NCI-H1436 treated with DMSO at 0.1 percent for 48 hours (cell line): ENCODE results near the gene UBE2H.
A peak's percentile ranks its signal among the peaks of the same experiment; 100 is the strongest.
"Not testable (repeated sequence)": the region's sequence is repeated elsewhere in the genome, so short reads cannot be mapped to it uniquely, and the experiment has no call there.

Experiments
- DNase-seq: peaks from one replicate; lab custom pipeline; 2025; lab: John Stamatoyannopoulos, UW

Gene UBE2H

DNA sequence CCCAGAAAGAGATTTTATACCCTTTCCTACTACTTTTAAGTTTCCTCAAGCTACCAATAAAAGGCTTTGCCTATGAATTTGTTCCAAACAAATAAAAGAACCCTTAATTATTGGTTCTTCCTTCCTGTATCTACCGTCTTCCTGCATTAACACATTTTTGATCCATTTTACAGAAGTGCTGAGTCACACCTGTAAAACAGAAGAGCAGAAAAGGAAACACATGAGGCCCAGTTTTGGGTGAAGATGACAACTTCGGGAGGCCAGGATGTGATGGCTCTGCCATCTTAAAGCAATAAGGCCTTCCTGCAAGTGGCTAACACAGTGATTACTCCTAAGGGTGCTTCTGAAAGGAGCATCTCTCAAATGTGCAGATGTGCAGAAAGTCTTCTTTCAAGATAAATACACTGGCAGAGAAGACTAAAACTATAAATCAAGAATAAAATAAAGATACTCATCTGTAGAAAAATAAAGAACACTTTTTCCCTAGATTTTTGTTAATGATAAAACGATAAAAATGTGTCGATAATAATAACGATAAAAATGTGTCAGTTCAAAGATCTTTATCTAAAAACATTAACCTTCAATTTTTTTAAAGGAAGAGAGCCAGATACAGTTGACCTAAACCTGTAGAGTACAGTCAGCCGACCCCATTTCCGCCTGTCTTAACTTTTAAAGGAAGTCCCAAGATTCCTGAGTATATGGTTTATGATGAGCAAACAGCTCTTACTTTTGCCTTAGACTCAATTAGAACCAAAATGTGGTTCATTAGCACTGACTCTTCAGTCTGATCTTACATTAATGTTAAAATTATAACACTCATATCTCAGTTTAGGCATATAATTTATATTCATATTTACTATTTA lies 108.6 kb downstream of the UBE2H start:
- DNase-seq: no peak

DNA sequence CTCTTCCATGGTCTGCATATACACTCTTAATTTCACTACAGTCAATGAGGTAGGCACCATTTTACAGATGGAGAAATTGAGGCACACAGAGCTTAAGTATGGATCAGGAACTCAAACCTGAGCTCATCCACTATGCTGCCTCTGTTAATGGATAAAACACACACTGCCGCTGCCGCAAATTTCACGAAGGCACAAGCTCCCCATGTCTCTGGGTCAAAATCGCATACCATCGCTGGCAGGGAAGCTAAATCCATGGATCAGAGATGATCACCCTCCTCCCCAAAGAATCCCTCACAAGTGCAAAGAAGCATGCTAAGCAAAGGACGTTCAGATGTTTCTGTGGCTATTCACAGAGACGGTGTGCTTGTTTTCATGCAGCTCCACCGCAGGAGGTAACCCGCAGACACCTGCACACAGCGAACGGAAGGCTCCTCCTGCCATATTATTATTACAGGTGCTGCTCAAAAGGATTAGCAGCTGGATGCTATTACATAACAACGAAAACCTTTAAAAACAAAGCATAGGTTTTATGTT lies 109.3 kb downstream of the UBE2H start:
- no peak for DNase-seq

DNA sequence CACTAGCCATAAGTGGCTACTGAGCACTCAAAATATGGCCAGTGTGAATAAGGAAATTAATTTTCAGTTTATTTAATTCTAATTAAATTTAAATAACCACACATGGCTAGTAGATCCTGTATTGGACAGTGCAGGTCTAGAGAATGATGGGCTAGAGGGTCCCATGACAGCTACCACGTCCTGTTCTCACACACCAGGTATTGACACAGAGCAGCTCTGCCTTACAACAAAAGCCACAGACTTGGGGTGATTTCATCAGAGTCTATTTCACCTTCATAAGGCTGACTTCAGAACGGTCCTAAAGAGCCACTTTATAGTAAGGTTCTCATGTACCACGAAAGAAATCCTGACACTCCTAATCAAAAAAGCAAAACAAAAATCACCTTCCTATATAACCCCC lies 111.3 kb downstream of the UBE2H start:
- no peak for DNase-seq

DNA sequence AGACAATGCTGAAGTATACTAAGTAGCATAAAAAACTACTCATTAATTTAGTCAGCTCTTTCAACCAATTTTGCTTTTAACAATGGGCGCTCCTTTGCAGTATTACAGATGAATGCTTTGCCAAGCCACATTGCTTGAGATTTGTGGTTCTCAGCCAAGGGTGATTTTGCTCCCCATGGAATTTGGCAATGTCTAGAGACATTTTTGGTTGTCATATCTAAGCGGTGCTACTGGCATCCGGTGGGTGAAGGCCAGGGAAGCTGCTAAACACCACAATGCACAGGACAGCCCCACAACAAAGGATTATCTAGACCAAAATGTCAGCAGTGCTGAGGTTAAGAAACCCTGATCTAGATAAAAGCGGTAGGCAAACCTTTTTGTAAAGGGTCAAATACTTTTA lies 112.0 kb downstream of the UBE2H start:
- no peak for DNase-seq

DNA sequence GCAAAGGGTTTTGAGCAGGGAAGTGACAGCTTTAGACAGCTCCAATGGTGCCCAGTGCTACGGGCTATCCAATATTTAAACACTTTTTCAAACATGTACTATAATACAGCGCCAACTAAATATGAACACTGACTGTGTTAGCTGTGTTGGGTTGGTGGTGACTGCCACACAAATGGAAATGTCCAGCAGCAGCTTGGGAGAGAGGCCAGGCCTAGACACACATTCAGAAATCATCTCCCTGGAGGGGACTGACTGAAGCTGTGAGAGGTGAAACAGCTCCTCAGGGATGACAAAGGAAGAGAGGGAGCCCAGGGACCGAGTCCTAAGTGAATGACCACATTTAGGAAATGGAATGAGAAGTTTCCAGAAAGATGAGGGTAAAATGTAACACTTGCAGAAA lies 115.8 kb downstream of the UBE2H start:
- no peak for DNase-seq

DNA sequence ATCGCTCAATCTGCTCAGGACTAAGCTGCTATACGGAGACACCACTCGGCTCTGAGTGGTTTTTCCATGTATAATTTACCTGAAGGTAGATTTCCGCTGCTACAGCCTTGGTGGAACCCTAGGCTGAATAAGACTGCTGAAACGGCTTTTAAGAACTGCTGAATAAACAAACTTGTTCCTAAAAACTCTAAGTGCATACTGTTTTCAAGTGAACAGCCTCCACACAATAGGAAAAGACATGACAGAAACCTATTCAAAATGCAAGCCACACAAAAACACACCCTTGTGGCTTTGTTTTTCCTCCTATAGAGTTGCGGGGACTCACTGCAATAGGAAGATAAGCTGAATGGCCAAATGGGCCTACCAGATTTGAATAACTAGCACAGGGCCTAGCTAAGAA lies 117.2 kb downstream of the UBE2H start:
- DNase-seq: no peak

DNA sequence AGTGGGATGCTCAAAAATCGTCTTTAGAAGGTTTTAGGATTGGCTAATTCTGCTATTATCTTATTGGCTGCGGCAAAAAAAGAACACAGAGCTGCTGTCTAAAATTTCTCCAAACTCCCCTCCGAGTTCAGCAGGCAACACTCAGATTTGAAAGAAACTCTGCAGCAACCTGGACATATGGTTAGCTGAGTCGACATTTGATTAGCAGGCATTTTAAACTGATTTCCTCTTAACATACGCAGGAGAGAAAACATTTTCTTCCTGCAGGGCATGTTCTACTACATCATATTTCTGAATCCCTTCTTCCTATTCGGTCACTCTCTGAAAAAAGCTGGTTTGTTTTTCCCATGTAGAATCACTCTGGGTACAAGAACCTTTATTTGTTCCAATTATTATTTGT lies 119.4 kb downstream of the UBE2H start:
- DNase-seq: not testable (repeated sequence)

DNA sequence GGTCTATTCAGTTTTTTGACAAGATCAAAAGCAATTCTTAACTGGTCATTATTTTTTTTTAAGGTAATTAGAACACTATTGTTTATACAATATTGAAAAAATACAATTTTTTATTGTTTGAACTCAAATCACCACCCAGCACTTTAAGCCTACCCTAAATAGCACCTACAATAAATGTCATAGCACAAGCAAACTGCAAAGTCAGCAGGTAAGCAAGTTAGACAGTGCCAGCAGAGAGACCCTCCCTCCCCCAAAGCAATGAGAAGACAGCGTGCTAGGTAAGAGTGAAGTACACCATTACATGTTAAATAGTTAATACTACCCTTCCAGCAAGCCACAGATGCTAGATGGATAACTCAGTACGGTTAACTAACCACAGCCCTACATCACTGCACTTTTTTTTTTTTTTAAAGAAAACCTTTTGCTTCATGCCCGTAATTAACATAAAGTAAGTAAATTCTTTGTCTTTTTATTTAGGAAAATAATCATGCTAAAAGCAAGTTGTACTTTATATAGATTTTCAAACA lies 120.0 kb downstream of the UBE2H start:
- DNase-seq: no peak

DNA sequence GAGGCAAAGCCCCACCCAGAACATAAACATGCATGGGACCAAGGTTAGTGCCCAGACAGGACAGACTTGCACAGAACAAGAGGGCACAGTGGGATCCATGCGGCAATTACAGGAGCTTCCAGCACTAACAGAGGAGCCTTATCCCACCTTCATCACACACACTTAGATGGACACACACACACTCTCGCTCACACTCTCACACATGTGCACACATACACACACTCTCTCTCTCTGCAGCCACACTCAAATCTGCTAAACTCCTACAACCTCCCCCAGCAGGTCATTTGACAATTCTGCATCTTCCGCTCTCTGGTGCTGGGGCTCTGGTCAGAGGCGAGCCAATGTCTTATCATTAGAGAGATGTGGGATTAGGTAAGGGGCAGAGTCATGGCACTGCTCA lies 120.5 kb downstream of the UBE2H start:
- no peak for DNase-seq

DNA sequence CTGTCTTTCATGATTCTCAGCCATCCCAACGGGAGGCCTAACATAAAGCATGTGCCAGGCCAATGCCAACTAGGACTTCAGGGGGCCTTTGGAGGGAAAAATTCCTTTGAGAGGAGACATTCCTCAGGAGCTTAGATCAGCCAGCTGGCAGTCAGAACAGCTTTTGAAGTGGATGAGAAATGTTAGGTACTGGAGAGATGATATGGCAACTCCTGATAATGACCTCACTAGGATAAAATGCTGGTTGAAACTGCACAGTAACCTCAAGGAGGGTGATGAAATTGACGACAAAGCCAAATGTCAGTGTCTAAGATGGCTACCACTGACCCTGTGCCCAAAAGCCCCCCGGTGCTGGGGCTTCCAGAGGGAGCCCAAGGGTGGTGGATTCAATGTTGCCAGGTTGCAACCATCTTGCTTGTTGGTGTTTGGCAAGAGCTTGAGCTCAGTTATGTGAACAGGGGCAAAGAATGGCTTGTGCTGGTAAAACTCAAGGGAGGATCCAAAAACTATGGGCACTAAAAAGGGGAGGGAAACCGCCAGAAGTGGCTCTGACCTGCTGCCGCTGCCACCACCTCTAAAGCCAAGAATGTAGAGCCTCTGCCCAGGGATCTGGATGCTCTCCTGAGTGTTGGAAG lies 121.2 kb downstream of the UBE2H start:
- DNase-seq: no peak

DNA sequence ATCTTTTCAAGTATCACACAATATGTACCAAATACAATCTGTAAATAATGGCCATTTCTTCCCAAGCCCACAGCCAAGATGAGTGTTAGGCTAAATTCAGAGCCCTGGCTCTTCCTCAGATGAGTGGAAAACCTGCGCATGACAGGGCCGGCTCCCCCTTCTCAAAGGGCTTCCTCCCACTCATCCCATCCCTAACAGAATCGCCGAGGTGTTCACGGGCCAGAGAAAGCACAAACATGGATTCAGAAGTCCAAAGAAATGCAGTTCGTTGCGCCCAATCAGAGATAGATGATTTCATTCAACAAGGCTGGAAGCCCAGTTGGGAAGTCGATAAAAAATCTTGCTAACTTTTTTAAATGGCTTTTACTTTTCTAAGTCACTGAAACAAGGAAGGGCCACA lies 121.8 kb downstream of the UBE2H start:
- no peak for DNase-seq

DNA sequence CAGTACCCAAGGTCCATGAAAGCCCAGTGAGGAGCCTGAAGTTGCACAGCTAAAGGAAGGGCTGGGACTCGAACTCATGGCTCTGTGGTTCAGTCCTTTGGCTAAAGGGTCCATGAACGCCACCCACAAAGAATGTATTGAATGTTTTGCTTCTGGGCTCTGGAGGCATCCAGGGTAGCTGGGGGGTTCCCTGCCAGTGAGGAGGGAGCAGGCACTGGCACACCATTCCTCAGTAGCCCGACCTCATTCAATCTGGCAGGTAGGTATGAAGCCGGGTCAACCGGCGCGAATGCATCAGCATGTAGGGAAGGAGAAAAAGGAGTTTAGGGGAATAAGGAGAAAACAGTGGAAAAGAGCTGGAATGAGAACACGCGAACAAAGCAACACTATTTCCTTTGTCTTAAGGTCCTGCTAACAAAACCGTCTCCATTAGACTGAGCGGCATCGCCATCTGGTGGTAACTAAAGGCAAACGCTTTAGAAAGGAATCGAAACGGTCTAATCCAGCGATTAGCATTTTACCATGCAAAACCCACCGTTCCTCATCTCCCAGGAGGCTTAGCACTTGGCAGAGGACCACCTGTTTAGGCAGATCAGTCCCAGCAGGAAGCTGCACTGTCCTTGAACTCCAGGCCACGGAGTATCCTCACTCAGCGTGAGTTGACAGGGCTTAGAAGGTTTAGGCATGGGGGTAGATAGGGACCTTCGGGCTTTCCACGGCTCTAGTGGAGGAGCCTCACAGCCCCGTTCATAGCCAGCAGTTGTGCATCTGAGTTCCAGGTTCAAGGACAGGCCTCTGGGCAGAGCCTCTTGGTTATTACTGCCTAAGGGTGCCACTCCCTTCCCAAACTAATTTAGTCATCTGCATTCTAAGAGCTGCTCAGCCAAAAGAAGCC lies 122.8 kb downstream of the UBE2H start:
- peak; percentile 42 for DNase-seq

DNA sequence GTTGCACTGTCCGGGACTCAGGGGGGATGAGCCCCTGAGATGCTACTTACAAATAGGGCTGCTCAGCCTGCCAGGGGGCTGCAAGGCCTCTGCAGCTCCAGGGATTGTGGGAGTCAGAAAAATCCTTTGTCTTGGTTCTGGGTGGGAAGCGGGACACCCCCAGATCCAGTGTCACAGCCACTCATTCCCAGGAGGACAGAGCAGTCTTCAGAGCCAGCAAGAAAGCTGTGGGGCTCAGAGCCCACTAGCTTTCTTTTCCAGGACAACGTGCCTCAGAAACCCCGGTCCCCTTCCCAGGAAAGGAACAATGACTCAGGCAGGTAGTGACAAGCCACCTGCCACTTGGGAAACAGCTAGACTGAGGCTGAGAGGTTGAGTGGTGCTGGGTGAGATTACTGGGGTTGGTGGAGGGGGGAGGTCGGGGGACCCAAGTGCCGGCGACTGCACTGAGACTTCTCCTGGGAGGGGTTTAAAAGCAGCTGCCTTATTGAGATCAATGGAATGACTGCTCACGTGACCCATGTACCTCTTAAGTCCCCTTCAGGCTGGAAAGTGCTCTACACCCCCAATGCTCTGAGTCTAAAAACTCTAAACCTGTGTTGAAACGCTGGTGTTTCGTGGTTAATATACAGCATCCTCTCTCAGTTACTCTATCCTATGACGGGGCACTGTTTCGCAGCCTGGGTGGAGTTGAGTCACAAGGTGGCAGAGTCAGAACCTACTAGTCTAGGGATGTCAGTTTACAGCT lies 123.6 kb downstream of the UBE2H start:
- DNase-seq: peak; percentile 66

DNA sequence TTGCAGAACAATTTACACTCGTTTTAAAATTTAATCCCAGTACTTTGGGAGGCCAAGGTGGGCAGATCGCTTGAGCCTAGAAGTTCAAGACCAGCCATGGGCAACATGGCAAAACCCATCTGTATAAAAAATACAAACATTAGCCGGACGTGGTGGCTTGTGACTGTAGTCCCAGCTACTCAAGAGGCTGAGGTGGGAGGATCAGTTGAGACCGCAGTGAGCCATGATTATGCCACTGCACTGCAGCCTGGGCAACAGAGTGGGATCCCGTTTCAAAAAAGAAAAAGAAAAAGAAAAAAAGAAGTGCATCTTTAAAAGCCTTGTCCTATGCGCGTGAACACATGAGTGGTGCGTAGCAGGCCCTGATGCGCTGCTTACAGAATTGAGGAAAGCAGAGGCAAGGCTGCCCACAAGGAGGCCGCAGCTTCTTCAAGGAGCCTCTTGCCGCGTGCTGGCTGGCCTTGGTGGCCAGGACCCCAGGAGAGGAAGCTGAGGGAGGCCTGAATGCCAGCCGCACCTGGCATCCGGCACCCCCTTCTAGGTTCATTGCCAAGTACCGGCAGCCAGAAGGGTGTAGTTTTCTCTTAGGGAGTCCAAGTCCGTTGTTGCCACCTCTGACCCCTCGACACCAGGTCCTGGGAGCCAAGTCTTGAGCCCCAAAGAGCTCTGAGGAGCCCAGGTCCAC lies 124.5 kb downstream of the UBE2H start:
- no peak for DNase-seq

DNA sequence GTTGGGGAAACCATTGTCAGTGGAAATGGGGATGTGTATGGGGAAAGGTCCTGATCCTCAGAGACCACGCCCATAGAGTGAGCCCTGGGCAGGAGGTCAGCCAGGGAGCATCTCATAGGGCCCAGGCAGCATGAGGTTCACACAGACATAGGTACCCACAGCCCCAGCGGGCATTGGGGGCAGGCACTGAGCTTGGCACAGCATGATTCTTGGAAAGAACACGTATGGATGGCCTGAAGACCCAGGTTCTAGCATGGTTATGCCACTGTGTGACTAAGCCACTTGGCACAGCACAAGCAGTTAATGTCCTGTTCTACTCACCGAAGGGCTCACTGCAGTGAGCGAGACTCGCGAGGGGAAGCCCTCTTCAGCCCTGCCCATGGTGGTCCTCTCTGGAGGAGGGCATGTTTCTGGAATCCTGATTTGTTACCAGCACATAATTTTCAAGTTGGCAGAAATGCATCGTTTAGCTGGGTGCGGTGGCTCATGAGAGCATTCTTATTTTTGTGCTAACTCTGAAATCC lies 125.2 kb downstream of the UBE2H start:
- DNase-seq: no peak

DNA sequence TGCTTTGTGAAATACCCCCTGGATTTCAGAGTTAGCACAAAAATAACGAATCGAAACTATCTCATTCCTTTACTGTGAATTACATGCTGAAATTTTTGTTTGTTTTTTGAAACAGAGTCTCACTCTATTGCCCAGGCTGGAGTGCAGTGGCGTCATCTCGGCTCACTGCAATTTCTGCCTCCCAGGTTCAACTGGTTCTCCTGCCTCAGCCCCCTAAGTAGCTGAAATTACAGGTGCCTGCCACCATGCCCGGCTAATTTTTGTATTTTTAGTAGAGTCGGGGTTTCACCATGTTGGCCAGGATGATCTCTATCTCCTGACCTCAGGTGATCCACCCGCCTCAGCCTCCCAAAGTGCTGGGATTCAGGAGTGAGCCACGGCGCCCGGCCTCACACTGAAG lies 125.9 kb downstream of the UBE2H start:
- DNase-seq: not testable (repeated sequence)

DNA sequence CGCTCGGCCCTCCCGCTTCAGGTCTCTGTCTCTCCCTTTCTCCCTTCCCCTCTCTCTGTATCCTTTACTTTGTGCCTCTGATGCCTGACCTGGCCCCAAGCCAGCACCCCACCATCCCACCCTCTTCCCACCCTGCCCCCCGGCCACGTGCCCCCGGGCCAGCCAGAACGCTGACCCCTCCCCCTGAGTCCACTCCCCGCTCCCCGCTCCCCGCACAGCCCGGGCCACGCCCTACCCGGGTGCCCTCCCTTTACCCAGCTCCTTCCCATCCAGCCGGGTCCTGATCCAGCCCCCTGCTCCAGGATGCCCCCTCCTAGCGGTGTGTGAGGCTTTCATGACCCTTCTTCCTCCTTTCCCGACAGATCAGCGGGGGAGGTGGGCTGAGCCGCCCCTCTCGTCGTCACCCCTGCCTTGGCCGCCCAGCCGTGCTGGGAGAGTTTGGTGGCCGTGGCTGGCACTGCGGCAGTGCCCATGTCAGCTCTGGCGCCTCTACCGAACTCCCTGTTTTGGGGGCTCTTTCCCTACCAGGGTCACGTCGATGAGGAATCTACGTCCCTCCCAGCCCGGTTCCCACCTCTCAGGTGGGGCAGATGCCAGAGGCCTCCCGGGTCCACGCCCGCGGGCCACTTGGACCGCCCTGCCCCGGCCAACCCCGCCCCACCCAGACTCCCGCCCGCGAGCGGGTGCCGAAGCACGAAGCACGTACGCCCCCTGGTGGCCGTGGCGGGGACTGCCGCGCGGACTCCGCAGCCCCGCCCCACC lies 127.4 kb downstream of the UBE2H start:
- peak; percentile 44 for DNase-seq

DNA sequence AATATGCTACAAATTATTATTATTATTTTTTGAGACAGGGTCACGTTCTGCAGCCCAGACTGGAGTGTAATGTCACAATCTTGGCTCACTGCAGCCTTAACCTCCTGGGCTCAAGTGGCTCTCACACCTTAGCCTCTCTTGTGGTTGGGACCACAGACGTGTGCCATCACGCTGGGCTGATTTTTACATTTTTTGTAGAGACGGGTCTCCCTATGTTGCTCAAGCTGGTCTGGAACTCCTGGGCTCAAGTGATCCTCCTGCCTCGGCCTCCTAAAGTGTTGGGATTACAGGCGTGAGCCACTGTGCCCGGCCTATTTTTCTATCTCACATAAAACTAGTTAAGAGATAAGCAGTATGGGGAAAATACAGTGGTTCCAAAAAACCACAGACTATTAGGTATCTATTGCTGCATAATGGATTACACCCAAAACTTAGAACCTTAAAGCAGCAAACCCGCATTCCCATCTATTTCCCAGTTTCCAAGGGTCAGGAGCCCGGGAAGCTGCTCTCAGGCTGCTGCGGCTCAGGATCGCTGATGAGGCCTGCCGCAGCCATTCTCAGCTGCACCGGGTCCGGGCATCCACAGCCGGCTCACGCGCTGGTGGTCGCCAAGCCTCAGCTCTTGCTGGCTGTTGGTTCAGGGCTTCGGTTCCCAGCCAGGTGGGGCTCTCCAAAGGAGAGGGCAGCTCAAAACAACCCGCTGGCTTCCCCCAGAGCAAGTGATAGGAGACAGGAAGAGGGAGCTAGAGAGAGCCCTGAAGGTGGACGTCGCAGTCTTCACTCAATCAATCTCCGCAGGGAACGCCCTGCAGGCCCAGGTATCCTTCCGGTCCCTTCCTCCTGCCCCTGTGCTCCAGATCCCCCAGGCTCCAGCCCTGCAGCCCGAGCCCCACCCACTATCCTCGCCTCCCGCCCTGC lies 128.2 kb downstream of the UBE2H start:
- DNase-seq: peak; percentile 74

DNA sequence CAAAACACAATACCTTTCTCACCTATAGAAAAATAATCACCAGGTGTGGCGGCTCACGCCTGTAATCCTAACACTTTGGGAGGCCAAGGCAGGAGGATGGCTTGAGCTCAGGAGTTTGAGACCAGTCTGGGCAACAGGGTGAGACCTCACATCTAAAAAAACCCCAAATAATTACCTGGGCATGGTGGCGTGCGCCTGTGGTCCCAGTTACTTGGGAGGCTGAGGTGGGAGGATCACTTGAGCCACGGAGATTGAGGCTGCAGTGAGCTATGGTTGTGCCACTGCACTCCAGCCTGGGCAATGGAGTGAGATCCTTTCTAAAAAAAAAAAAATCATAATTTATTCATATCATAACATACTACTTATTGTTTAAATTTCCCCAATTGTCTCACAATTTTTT lies 129.6 kb downstream of the UBE2H start:
- not testable (repeated sequence) for DNase-seq
